Motor neuron (in vitro differentiated cells): ENCODE measurements around the gene SLC5A5. TPM values are rescaled to one million over a fixed set of nuclear protein-coding genes. Genes with fewer than 3 reads are reported as not detected.
A peak's percentile ranks its signal among the peaks of the same experiment; 100 is the strongest.

Experiments used
- ATAC-seq, 8 experiments: fragments of 200-7000 bp; cut with Tn5 transposase; replicated peaks in 6 of 8; 2 replicates each; pipeline ENCODE4 v1.8.0; 2021; ENCODE audit warnings: mild to moderate bottlenecking in 8 of 8, moderate library complexity in 8 of 8
- H3K27ac ChIP-seq, 2 donors: fragments of 250-450 bp; sonication (Bioruptor Pico); 2 replicates each; pipeline ENCODE4 v1.9.0; 2021; ENCODE audit warnings: antibody characterized with exemption in 2 of 2, mild to moderate bottlenecking in 2 of 2, moderate library complexity in 1 of 2
- H3K4me1 ChIP-seq, 2 donors: fragments of 250-450 bp; sonication (Bioruptor Pico); replicated peaks in 1 of 2; 2 replicates each; pipeline ENCODE4 v1.6.1; 2021; ENCODE audit warnings: antibody characterized with exemption in 2 of 2, mild to moderate bottlenecking in 2 of 2, moderate library complexity in 1 of 2
- H3K4me3 ChIP-seq, 5 donors: fragments of 250-450 bp; sonication (Bioruptor Pico); 2 replicates each; pipeline ENCODE4 v1.9.0; 2021; ENCODE audit warnings: antibody characterized with exemption in 5 of 5, mild to moderate bottlenecking in 5 of 5, moderate library complexity in 4 of 5
- WGBS, 10 experiments: fragments of 450-650 bp; shearing (Covaris generic); methylation state at CpG; one replicate each; pipeline ENCODE4 v1.0.0; 2022; 5-methylcytosine and 5-hydroxymethylcytosine counted together
- in situ Hi-C, 9 experiments: fragments of 400-800 bp; cut with MboI; loops; one replicate each; pipeline ENCODE4 v1.15.0; 2021; ENCODE audit warnings: low sequenced_read_pairs in 9 of 9, low pct_unique_long_range_greater_than_20kb in 2 of 9; ENCODE audit not compliant: unreplicated experiment in 9 of 9
- total RNA-seq, 8 experiments: library from RNA; unstranded; fragments of 300-600 nt; gene quantifications; 2 replicates each; pipeline versions ENCODE4 v1.2.3 to v1.2.4, GENCODE V29; 2022

Gene SLC5A5
- total RNA-seq, 8 experiments from 2014 or later: 0.05 to 4.2 (median 0.36) TPM; not detected in 2

DNA sequence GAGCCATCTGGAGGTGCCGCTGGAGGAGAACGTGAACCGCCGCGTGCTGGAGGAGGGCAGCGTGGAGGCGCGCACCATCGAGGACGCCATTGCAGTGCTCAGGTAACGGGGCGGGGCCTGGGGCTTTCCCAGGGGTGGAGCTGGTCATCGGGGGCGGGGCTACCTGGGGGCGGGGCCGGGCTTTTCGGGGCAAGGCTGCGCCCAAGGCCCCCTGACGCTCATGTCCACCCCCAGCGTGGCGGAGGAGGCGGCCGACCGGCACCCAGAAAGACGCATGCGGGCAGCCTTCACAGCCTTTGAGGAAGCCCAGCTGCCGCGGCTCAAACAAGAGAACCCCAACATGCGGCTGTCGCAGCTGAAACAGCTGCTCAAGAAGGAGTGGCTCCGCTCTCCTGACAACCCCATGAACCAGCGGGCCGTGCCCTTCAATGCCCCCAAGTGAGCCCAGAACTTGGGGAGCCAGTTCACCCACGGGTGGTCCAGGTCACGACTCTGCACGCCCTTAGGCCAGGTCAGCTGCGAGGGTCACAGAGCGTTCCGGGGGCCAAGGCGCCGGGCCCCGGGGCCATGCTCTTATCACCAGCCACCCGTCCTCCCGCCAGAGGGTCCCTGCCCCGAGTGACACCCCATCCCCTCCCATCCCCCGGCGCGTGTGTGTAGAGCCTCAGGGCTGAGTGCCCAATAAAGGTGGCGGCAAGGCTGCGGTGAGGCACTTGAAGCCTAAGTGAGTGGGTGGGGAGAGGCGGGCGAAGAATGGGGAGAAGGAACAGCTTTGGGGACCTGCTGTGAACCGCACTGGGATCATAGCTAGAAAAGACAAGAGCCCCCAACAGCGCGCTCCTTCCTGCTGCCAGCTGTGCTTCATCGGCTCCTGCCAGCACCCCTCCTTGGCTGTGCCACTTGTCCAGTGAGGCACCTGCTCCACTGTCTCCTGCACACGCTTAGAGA, 71.8 kb downstream of the SLC5A5 start:
- in situ Hi-C loops: loop anchor here in 1 of 9 experiments (10.0 kb wide), 1 partner anchor 51 kb away; no protein-coding TSS in a partner anchor
- ATAC-seq: no peak
- Histone ChIP-seq H3K27ac (no peak overlapping the region), H3K4me1 (peaks cover 0 to 3% of the 10 kb centered on the region in 2 donors), H3K4me3 (no peak overlapping the region)
- 71 to 100% (median 100%) methylated on average over 1 to 4 of the region's 57 CpGs; no CpG with 5 or more reads in 7 of the 10 experiments for WGBS, 10 experiments

DNA sequence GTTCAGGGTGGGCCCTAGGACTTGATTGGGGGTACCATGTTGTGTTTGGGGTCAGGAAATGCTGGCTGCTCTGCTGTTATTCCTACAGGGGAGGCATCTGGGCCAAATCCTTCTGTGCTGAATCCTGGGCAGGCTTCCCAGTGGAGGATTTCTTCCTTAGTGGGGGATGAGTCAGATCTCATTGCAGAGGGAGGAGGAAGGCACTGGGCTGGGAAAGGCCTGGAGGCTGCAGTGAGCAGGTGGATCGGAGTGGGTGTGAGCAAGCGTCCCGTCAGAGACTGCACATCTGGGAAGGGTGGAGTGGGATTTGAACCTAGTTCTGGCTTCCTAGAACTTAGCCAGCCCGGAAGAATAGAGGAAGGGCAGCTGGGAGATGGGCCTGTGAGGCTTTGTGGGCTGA, 72.6 kb downstream of the SLC5A5 start:
- H3K4me3 ChIP-seq: no peak overlapping the region
- ATAC-seq: peak in 3 of 8 experiments; percentile 4 to 80 (median 73)
- in situ Hi-C loops: loop anchor here in 1 of 9 experiments (10.0 kb wide), 1 partner anchor 50 kb away; no protein-coding TSS in a partner anchor
- 0 to 100% (median 100%) methylated on average over 1 to 3 of the region's 4 CpGs; no CpG with 5 or more reads in 6 of the 10 experiments for WGBS, 10 experiments
- peaks cover 7 to 10% of the 10 kb centered on the region in 2 donors for H3K4me1 ChIP-seq
- H3K27ac ChIP-seq: no peak overlapping the region

Other genes with a start within 250 kb of the SLC5A5 start
- 10 to 100 TPM in 5 of 8 experiments, 1 to 10 TPM in 3; 1.4 to 27.6 (median 18.3) TPM for gene UNC13A, start 183.6 kb upstream of the SLC5A5 start, total RNA-seq
- gene MAP1S, start 152.5 kb upstream of the SLC5A5 start, total RNA-seq: 10 to 100 TPM; 11.2 to 49.8 (median 26.8) TPM
- gene FCHO1, start 120.5 kb upstream of the SLC5A5 start, total RNA-seq: 10 to 100 TPM in 5 of 8 experiments, 1 to 10 TPM in 3; 2.7 to 16.8 (median 11.9) TPM
- 1 to 10 TPM in 4 of 8 experiments, under 1 TPM in 2, not detected in 2; 0.09 to 2.7 (median 1.2) TPM for gene B3GNT3, start 76.8 kb upstream of the SLC5A5 start, total RNA-seq
- 1 to 10 TPM in 1 of 8 experiments, under 1 TPM in 3, not detected in 4; 0.38 to 1.6 (median 0.55) TPM for gene INSL3, start 50.4 kb upstream of the SLC5A5 start, total RNA-seq
- 1 to 10 TPM; 1.2 to 9.8 (median 2.8) TPM for gene JAK3, start 24.0 kb upstream of the SLC5A5 start, total RNA-seq
- gene RPL18A, start 12.0 kb upstream of the SLC5A5 start, total RNA-seq: 1,000 to 10,000 TPM; 1,644 to 3,505 (median 2,481) TPM
- 100 to 1,000 TPM in 1 of 8 experiments, 10 to 100 TPM in 7; 39.0 to 116 (median 63.1) TPM for gene CCDC124, start 61.1 kb downstream of the SLC5A5 start, total RNA-seq
- gene KCNN1, start 95.2 kb downstream of the SLC5A5 start, total RNA-seq: 10 to 100 TPM in 4 of 8 experiments, 1 to 10 TPM in 1, under 1 TPM in 3; 0.10 to 22.3 (median 8.8) TPM
- 10 to 100 TPM in 2 of 8 experiments, 1 to 10 TPM in 5, under 1 TPM in 1; 0.79 to 18.2 (median 5.4) TPM for gene ARRDC2, start 136.2 kb downstream of the SLC5A5 start, total RNA-seq
- 1 to 10 TPM in 1 of 8 experiments, under 1 TPM in 5, not detected in 2; 0.05 to 1.2 (median 0.23) TPM for gene IL12RB1, start 215.0 kb downstream of the SLC5A5 start, total RNA-seq
- 10 to 100 TPM in 1 of 8 experiments, 1 to 10 TPM in 7; 3.3 to 11.7 (median 5.8) TPM for gene MAST3, start 225.8 kb downstream of the SLC5A5 start, total RNA-seq